ENCODE data around the gene NLRP4. TPM values are rescaled to one million over a fixed set of nuclear protein-coding genes. Genes with fewer than 3 reads are reported as not detected.

Gene NLRP4
- total RNA-seq, 2 experiments from 2014 or later = 4.0 to 4.6 TPM

- ChIA-PET CTCF (ENCODE audit: unreplicated experiment) (no interaction called here), POLR2A (interaction anchor here (0.7 to 4.6 kb wide), 5 partner anchors 11 to 77 kb away, joined by 3 to 43 read pairs (median 27); no protein-coding TSS in a partner anchor)
- DNase-seq (ENCODE audit: low spot score) = peak; percentile 64
- peak overlapping the region; percentile 77 for H3K4me2 ChIP-seq (ENCODE audit: low read length)
- TF ChIP-seq CTCF (conservative IDR thresholded peaks at IDR 0.05; ENCODE audit: low read length) (no peak), EZH2phosphoT487 (IDR thresholded peaks at IDR 0.05; ENCODE audit: borderline replicate concordance, low read depth, low read length) (no peak)
- peak overlapping the region; percentile 93 for H3K4me3 ChIP-seq (ENCODE audit: low read depth, low read length, poor library complexity, severe bottlenecking)
- no peaks in the 10 kb centered on the region for H3K9me2 ChIP-seq (ENCODE audit: insufficient read depth, low read length)
- peaks cover 39% of the 10 kb centered on the region for H3K4me1 ChIP-seq (ENCODE audit: insufficient read depth, low read length, poor library complexity, severe bottlenecking)
- H3K9me3 ChIP-seq (ENCODE audit: low read length) = no peaks in the 10 kb centered on the region; the same call in 1 of the 2 replicates
- peaks cover 35% of the 10 kb centered on the region for H3K79me2 ChIP-seq (ENCODE audit: insufficient read depth, low read depth, low read length)
- BruUV-seq (replicated peaks) = no TSS peak
- peak overlapping the region; percentile 89 for H3K27ac ChIP-seq (ENCODE audit: low read depth, low read length, poor library complexity, severe bottlenecking)
- no peaks in the 10 kb centered on the region for H4K20me1 ChIP-seq (ENCODE audit: insufficient read depth, low read length)
- intact Hi-C loops (cut with micrococcal nuclease; ENCODE audit: unreplicated experiment) = loop anchor here (5.0 kb wide), 1 partner anchor 155 kb away; the partner anchor contains the start of gene EPN1
- H3K36me3 ChIP-seq (ENCODE audit: insufficient read depth, low read length) = peaks cover 20% of the 10 kb centered on the region
- H2AFZ ChIP-seq (ENCODE audit: low read length) = peak overlapping the region; percentile 79; the same call in 1 of the 2 replicates
Measured at GRCh38 chr19:55832676-55833075, 3.7 kb upstream of the NLRP4 start.

- no peaks in the 10 kb centered on the region for H3K79me2 ChIP-seq (ENCODE audit: insufficient read depth, low read depth, low read length)
- no peaks in the 10 kb centered on the region for H4K20me1 ChIP-seq (ENCODE audit: insufficient read depth, low read length)
- intact Hi-C loops (cut with micrococcal nuclease; ENCODE audit: unreplicated experiment) = no loop called here
- H3K4me3 ChIP-seq (ENCODE audit: low read depth, low read length, poor library complexity, severe bottlenecking) = no peak overlapping the region
- H3K4me1 ChIP-seq (ENCODE audit: insufficient read depth, low read length, poor library complexity, severe bottlenecking) = peaks cover 48% of the 10 kb centered on the region
- BruUV-seq (replicated peaks) = no TSS peak
- H3K27ac ChIP-seq (ENCODE audit: low read depth, low read length, poor library complexity, severe bottlenecking) = no peak overlapping the region
- ChIA-PET POLR2A (interaction anchor here (0.6 to 1.6 kb wide), 3 partner anchors 9 to 358 kb away, joined by 3 to 5 read pairs (median 3); no protein-coding TSS in a partner anchor), CTCF (ENCODE audit: unreplicated experiment) (no interaction called here)
- no peak for DNase-seq (ENCODE audit: low spot score)
- TF ChIP-seq EZH2phosphoT487 (IDR thresholded peaks at IDR 0.05; ENCODE audit: borderline replicate concordance, low read depth, low read length) (no peak), CTCF (conservative IDR thresholded peaks at IDR 0.05; ENCODE audit: low read length) (no peak)
- H3K9me2 ChIP-seq (ENCODE audit: insufficient read depth, low read length) = no peaks in the 10 kb centered on the region
- 0 out of 2 replicates have a peak overlapping the region, but pooled peaks have one; percentile 14 for H3K4me2 ChIP-seq (ENCODE audit: low read length)
- peak overlapping the region; percentile 71; the same call in 1 of the 2 replicates for H2AFZ ChIP-seq (ENCODE audit: low read length)
- H3K9me3 ChIP-seq (ENCODE audit: low read length) = peaks cover 6% of the 10 kb centered on the region; the same call in 1 of the 2 replicates
- H3K36me3 ChIP-seq (ENCODE audit: insufficient read depth, low read length) = no peaks in the 10 kb centered on the region; the same call in 1 of the 2 replicates
Measured at GRCh38 chr19:55838251-55838650, 1.9 kb downstream of the NLRP4 start.

GRCh38 chr19:55838906-55839305 is 2.6 kb downstream of the NLRP4 start:
- no peak overlapping the region for H3K27ac ChIP-seq (ENCODE audit: low read depth, low read length, poor library complexity, severe bottlenecking)
- DNase-seq (ENCODE audit: low spot score) = no peak
- no peaks in the 10 kb centered on the region for H3K9me2 ChIP-seq (ENCODE audit: insufficient read depth, low read length)
- no peaks in the 10 kb centered on the region for H4K20me1 ChIP-seq (ENCODE audit: insufficient read depth, low read length)
- intact Hi-C loops (cut with micrococcal nuclease; ENCODE audit: unreplicated experiment) = no loop called here
- ChIA-PET POLR2A (interaction anchor here (0.6 to 1.6 kb wide), 3 partner anchors 8 to 359 kb away, joined by 3 to 5 read pairs (median 3); no protein-coding TSS in a partner anchor), CTCF (ENCODE audit: unreplicated experiment) (no interaction called here)
- peak overlapping the region; percentile 71 for H2AFZ ChIP-seq (ENCODE audit: low read length)
- BruUV-seq (replicated peaks) = no TSS peak
- H3K4me1 ChIP-seq (ENCODE audit: insufficient read depth, low read length, poor library complexity, severe bottlenecking) = peaks cover 50% of the 10 kb centered on the region
- H3K79me2 ChIP-seq (ENCODE audit: insufficient read depth, low read depth, low read length) = no peaks in the 10 kb centered on the region
- peaks cover 6% of the 10 kb centered on the region; the same call in 1 of the 2 replicates for H3K9me3 ChIP-seq (ENCODE audit: low read length)
- no peaks in the 10 kb centered on the region; the same call in 1 of the 2 replicates for H3K36me3 ChIP-seq (ENCODE audit: insufficient read depth, low read length)
- TF ChIP-seq EZH2phosphoT487 (IDR thresholded peaks at IDR 0.05; ENCODE audit: borderline replicate concordance, low read depth, low read length) (no peak), CTCF (conservative IDR thresholded peaks at IDR 0.05; ENCODE audit: low read length) (no peak)
- peak overlapping the region; percentile 14 for H3K4me2 ChIP-seq (ENCODE audit: low read length)
- H3K4me3 ChIP-seq (ENCODE audit: low read depth, low read length, poor library complexity, severe bottlenecking) = no peak overlapping the region

All from OCI-LY7 (cell line).